Body of pancreas (tissue), 4 donors: ENCODE results near the gene SMPD4. TPM values are rescaled to one million over a fixed set of nuclear protein-coding genes. Genes with fewer than 3 reads are reported as not detected.
"Not testable (repeated sequence)": the region's sequence is repeated elsewhere in the genome, so short reads cannot be mapped to it uniquely, and the experiment has no call there.

Source experiments
- ATAC-seq: fragments of 150-250 bp; one replicate; pipeline ENCODE4 v1.9.1; 2016
- DNase-seq, 4 donors: peaks; one replicate each; pipeline ENCODE4 v3.0.0-alpha.2; 2019
- H3K27ac ChIP-seq, 4 donors: fragments of 200-600 bp; sonication (generic); 1 replicate in 3 of 4; 2 replicates in 1 of 4; pipeline versions ENCODE4 v1.5.1 to v1.6.1; 2016 to 2019; ENCODE audit warnings: mild to moderate bottlenecking in 1 of 4, mixed read lengths in 1 of 4, moderate library complexity in 1 of 4
- H3K27me3 ChIP-seq, 2 donors: fragments of 200-600 bp; sonication (generic); one replicate each; pipeline ENCODE4 v1.6.0; 2016; ENCODE audit warnings: mild to moderate bottlenecking in 1 of 2
- H3K36me3 ChIP-seq, 2 donors: fragments of 200-600 bp; sonication (generic); replicated peaks in 1 of 2; 2 replicates each; pipeline ENCODE4 v1.5.1; 2016; ENCODE audit warnings: low read depth in 2 of 2; ENCODE audit not compliant: insufficient read depth in 1 of 2
- H3K4me1 ChIP-seq: fragments of 200-600 bp; sonication (generic); one replicate; pipeline ENCODE4 v1.6.0; 2016
- H3K4me3 ChIP-seq, 2 donors: fragments of 200-600 bp; sonication (generic); 1 replicate in 1 of 2; 2 replicates in 1 of 2; pipeline ENCODE4 v1.5.1; 2016 to 2019
- H3K9me3 ChIP-seq, 3 donors: fragments of 200-600 bp; sonication (generic); 1 replicate in 2 of 3; 2 replicates in 1 of 3; pipeline ENCODE4 v1.5.1; 2016
- POLR2A ChIP-seq, 3 donors: fragments of 450-650 bp; IDR thresholded peaks; one replicate each; pipeline ENCODE4 v1.6.1; 2016; ENCODE audit warnings: antibody characterized with exemption in 3 of 3, mild to moderate bottlenecking in 2 of 3
- WGBS, 2 donors: methylation state at CpG; one replicate each; pipeline ENCODE4 v1.1.5; 2017; 5-methylcytosine and 5-hydroxymethylcytosine counted together
- intact Hi-C: fragments of 100-400 bp; cut with DNase I; formaldehyde crosslinking; loops from one replicate; pipeline ENCODE4 v1.15.1; 2023
- total RNA-seq, 2 donors: library from RNA; depleted of rRNA; stranded (reverse); fragments of >200 nt; gene quantifications; one replicate each; pipeline ENCODE4 v1.1.0, GENCODE V29; 2016
- TF ChIP-seq, protein P1 (sequence below), 7 experiments: fragments of 450-650 bp in 4 of 7; fragments of 200-600 bp in 3 of 7; sonication (generic) in 3 of 7; IDR thresholded peaks; one replicate each; pipeline ENCODE4 v1.5.1; 2016 to 2019; ENCODE audit warnings: antibody characterized with exemption in 7 of 7

Gene SMPD4
- total RNA-seq, 2 donors from 2014 or later: 25.4 to 33.3 TPM

DNA sequence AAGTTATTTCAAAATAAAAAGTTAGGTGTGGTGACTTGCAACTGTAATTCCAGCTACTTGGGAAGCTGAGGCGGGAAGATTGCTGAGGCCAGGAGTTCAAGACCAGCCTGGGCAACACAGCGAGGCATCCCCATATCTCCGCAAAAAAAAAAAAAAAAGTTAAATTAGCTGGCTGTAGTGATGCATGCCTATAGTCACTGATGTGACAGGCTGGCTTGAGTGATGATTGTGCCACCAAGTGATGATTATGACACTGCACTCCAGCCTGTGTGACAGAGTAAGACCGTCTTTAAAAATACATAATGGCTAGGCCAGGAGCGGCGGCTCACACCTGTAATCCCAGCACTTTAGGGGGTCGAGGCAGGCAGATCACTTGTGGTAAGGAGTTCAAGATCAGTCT lies 11.5 kb downstream of the SMPD4 start:
- no peak for ATAC-seq
- DNase-seq: no peak
- no peak for TF ChIP-seq POLR2A (IDR thresholded peaks at IDR 0.05)
- TF ChIP-seq, protein P1, sequence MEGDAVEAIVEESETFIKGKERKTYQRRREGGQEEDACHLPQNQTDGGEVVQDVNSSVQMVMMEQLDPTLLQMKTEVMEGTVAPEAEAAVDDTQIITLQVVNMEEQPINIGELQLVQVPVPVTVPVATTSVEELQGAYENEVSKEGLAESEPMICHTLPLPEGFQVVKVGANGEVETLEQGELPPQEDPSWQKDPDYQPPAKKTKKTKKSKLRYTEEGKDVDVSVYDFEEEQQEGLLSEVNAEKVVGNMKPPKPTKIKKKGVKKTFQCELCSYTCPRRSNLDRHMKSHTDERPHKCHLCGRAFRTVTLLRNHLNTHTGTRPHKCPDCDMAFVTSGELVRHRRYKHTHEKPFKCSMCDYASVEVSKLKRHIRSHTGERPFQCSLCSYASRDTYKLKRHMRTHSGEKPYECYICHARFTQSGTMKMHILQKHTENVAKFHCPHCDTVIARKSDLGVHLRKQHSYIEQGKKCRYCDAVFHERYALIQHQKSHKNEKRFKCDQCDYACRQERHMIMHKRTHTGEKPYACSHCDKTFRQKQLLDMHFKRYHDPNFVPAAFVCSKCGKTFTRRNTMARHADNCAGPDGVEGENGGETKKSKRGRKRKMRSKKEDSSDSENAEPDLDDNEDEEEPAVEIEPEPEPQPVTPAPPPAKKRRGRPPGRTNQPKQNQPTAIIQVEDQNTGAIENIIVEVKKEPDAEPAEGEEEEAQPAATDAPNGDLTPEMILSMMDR (IDR thresholded peaks at IDR 0.05): no peak

DNA sequence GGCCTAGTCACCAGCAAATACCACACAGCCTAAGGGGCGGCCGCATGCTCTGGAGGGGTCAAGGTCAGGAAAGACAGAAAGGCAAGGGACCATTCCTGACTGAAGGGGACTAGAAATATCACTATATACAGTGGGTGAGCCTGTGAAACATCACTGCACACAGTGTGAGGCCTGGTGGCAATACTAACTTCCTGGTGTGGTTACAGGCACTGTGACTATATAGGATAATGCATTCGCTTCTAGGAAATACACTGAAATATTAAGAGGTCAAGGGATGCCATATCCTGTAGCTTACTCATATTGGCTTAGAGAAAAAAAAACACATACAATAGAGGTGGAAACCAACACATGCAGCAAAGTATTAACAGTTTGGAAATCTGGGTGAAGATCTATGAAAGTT lies 12.2 kb downstream of the SMPD4 start:
- H3K27me3 ChIP-seq, H3K4me3 ChIP-seq, ATAC-seq, H3K27ac ChIP-seq, intact Hi-C loops, H3K4me1 ChIP-seq, H3K9me3 ChIP-seq, DNase-seq: not testable (repeated sequence)
- 89 to 92% methylated on average over 1 to 3 of the region's 3 CpGs for WGBS, 2 donors
- peaks cover 0 to 16% of the 10 kb centered on the region in 2 donors for H3K36me3 ChIP-seq

More for the DNA sequence above, 11.5 kb downstream of the SMPD4 start:
- H3K27ac ChIP-seq: no peak overlapping the region
- no peak overlapping the region for H3K4me3 ChIP-seq
- H3K9me3 ChIP-seq: no peaks in the 10 kb centered on the region
- WGBS, 2 donors: 94 to 95% methylated on average over 7 of the region's 7 CpGs
- no peaks in the 10 kb centered on the region for H3K4me1 ChIP-seq
- intact Hi-C loops: no loop called here
- no peaks in the 10 kb centered on the region for H3K27me3 ChIP-seq
- peaks cover 0 to 14% of the 10 kb centered on the region in 2 donors for H3K36me3 ChIP-seq

DNA sequence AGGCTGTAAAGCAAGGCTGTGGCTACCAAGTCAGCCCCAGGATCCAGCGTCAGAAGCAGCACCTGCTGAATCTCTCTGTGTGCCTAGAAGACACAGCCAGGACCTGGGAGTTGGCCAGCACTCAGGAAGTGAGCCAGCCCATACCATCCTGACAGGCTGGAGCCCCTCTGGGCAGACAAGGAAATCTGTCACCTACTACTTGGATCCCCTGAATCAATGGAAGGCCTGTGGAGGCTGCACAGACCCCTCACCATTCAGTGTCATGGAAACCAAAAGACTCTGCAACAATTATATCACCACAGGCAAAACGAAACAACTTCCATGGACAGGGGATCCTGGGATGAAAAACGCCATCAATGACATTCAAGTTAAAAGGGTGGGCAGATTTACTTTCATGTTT lies 14.8 kb downstream of the SMPD4 start:
- H3K4me1 ChIP-seq, H3K4me3 ChIP-seq, ATAC-seq, H3K27me3 ChIP-seq, intact Hi-C loops, DNase-seq, H3K9me3 ChIP-seq, H3K27ac ChIP-seq: not testable (repeated sequence)
- 83 to 90% methylated on average over 3 of the region's 3 CpGs for WGBS, 2 donors
- peaks cover 0 to 17% of the 10 kb centered on the region in 2 donors for H3K36me3 ChIP-seq

DNA sequence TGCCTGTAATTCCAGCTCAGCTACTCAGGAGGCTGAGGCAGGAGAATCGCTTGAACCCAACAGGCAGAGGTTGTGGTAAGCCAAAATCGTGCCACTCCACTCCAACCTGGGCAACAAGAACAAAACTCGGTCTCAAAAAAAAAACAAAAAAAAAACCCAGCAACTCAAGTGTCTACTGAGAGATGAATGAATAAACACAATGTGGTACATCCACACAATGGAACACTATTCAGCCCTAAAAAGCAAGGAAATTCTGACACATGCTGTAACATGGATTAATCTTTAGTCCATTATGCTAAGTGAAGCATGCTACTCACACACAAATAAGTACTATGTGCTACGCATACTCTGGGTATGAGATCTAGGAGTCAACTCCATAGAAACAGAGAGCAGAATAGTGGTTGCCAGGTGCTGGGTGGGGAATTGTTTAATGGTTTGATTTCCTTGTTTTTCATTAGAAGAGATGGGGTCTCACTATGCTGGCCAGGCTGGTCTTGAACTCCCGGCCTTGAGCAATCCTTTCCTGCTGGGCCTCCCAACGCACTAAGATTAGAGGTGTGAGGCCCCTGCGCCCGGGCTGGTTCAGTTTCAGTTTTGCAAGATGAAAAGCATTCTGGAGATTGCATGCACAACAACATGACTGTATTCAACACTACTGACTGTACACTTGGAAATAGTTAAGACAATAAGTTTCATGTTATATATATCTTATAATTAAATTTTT lies 15.9 kb downstream of the SMPD4 start:
- Histone ChIP-seq H3K4me3 (no peak overlapping the region), H3K27me3 (no peaks in the 10 kb centered on the region), H3K36me3 (peaks cover 0 to 17% of the 10 kb centered on the region in 2 donors), H3K4me1 (no peaks in the 10 kb centered on the region), H3K9me3 (no peaks in the 10 kb centered on the region), H3K27ac (no peak overlapping the region)
- TF ChIP-seq, protein P1 (IDR thresholded peaks at IDR 0.05): no peak
- TF ChIP-seq POLR2A (IDR thresholded peaks at IDR 0.05): no peak
- ATAC-seq: no peak
- no peak for DNase-seq
- intact Hi-C loops: no loop called here
- 92% methylated on average over 8 of the region's 8 CpGs for WGBS, 2 donors

DNA sequence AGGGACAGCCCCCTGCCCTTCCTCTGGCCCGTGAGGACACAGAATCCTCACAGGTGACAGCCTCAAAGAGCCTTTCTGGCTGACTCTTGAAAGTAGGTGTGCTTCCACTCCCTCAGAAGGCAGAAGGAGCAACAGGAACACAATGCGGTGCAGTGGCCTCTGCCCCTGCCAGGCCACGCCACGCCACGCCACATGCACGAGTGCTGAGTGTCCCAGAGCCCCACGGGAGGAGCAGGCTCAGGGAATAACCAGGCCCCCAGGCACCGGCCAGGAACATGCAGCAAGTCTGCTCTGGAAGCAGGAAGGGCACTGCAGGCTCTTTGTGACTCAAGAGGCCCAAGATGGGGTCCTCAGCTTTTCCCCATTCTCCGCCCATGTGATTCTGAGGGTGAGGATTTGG lies 18.4 kb downstream of the SMPD4 start:
- TF ChIP-seq, protein P1 (IDR thresholded peaks at IDR 0.05): no peak
- Histone ChIP-seq H3K4me1 (no peaks in the 10 kb centered on the region), H3K4me3 (no peak overlapping the region), H3K36me3 (peaks cover 0 to 16% of the 10 kb centered on the region in 2 donors), H3K27ac (no peak overlapping the region), H3K27me3 (no peaks in the 10 kb centered on the region), H3K9me3 (no peaks in the 10 kb centered on the region)
- intact Hi-C loops: no loop called here
- DNase-seq: no peak
- 90% methylated on average over 9 of the region's 9 CpGs; no CpG with 5 or more reads in 1 of the 2 donors for WGBS, 2 donors
- ATAC-seq: no peak

DNA sequence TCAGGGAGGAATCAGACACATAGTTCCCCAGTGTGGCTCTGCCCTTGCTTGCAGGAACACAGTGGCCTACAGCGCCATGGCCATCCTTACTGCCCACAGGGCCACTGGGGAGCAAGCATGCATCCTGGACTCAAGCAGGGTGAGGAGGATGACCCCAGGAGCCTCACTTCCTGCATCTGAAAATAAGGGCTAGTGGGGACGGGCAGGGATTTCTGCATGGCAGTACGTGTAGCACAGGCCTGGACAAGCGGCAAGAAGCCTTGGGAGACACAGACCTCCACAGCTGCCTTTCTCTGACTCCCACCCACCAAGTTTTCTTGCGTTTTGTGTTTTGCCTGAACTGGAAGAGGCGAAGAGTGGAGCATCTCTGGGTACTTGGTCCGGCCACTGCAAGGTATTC lies 18.9 kb downstream of the SMPD4 start:
- ATAC-seq, H3K27ac ChIP-seq, H3K4me3 ChIP-seq, DNase-seq, H3K27me3 ChIP-seq, intact Hi-C loops, H3K9me3 ChIP-seq, H3K4me1 ChIP-seq: not testable (repeated sequence)
- H3K36me3 ChIP-seq: peaks cover 0 to 16% of the 10 kb centered on the region in 2 donors
- WGBS, 2 donors: 91 to 95% methylated on average over 6 to 7 of the region's 7 CpGs

DNA sequence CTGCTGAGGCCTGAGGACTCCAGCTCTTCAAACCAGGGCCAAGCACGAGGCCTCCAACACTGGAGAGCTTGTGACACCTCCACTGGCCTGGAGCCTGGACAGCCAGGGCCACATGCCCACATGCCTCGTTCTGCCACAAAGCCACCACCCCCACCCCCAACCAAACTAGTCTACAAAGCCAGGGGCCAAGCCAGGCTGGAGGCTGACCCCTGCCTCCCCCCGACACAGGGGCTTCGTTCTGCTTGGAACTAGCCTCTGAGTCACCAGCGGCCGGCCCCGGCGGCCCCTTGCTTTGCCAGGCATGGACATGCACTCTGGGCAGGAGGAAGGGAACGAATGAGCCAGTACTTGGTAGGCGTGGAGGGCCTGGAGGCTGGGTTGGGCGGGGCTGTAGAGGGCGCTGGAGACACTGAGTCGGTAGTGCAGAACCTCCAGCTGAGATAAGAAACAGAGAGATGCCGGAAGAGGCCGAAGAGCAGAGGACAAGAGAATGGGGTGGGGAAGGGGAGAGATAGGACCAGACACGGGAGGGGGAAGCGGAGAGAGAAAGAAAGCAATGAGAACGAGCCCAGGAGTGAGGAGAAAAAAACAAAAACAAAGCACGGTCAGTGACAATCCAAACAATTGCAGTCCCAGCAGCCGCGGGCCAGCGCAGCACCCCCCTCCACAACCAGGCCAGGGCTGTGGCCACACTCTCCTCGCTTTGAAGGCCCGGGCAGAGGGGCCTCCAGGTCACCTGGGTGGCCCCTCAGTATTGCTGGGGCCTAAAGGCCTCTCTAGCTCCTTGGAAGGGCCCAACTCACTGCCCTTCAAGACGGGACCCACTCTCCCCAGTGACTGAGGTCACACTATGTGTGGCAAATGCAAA lies 20.3 kb downstream of the SMPD4 start:
- intact Hi-C loops, H3K27me3 ChIP-seq, ATAC-seq, H3K4me3 ChIP-seq, H3K27ac ChIP-seq, DNase-seq, H3K4me1 ChIP-seq, H3K9me3 ChIP-seq: not testable (repeated sequence)
- H3K36me3 ChIP-seq: peaks cover 0 to 14% of the 10 kb centered on the region in 2 donors
- WGBS, 2 donors: 86 to 91% methylated on average over 20 to 24 of the region's 25 CpGs
